ENCODE results near the gene PLCB1.

DNA sequence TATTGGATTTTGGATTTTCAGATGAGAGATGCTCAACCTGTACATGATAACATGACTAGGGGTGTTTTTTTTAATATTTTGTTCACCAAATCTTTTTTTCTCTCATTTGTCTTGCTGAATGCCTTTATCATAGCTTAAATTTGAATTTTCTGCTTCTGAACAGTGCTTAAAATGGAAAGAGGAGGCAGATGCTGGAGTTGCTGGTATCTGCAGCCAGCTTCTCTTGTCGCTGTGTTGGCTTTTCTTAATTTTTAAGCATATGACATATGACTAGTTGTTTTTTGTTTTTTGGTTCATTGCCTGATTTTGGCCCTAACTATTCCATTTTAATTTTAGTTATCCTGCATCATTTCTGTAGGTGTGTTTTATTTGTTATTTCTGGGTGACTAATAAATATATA, 196.1 kb downstream of the PLCB1 start:
- TF ChIP-seq, protein P1, sequence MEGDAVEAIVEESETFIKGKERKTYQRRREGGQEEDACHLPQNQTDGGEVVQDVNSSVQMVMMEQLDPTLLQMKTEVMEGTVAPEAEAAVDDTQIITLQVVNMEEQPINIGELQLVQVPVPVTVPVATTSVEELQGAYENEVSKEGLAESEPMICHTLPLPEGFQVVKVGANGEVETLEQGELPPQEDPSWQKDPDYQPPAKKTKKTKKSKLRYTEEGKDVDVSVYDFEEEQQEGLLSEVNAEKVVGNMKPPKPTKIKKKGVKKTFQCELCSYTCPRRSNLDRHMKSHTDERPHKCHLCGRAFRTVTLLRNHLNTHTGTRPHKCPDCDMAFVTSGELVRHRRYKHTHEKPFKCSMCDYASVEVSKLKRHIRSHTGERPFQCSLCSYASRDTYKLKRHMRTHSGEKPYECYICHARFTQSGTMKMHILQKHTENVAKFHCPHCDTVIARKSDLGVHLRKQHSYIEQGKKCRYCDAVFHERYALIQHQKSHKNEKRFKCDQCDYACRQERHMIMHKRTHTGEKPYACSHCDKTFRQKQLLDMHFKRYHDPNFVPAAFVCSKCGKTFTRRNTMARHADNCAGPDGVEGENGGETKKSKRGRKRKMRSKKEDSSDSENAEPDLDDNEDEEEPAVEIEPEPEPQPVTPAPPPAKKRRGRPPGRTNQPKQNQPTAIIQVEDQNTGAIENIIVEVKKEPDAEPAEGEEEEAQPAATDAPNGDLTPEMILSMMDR (conservative IDR thresholded peaks at IDR 0.05), result no peak
- no peak for TF ChIP-seq EZH2 (IDR thresholded peaks at IDR 0.05; ENCODE audit: low read depth)

All from PC-9 (cell line).